Measurements from ENCODE around the gene PAX3. TPM values are rescaled to one million over a fixed set of nuclear protein-coding genes. Genes with fewer than 3 reads are reported as not detected.

PAX3 gene
- total RNA-seq, 1 donor from 2014 or later: 0.30 TPM

GRCh38 chr2:222283634-222284033 is 15.2 kb downstream of the PAX3 start:
- no peaks in the 10 kb centered on the region for H3K36me3 ChIP-seq
- intact Hi-C loops (cut with micrococcal nuclease): no loop called here
- no peak overlapping the region for H3K27ac ChIP-seq (replicated peaks)
- H3K9me3 ChIP-seq (replicated peaks): no peaks in the 10 kb centered on the region
- H3K4me1 ChIP-seq: no peaks in the 10 kb centered on the region
- no peak overlapping the region for H3K4me3 ChIP-seq
- no peak for TF ChIP-seq CTCF (IDR thresholded peaks at IDR 0.05; ENCODE audit: borderline replicate concordance)
- DNase-seq: no peak
- peaks cover 96% of the 10 kb centered on the region for H3K27me3 ChIP-seq (ENCODE audit: low read depth)

GRCh38 chr2:222281506-222281905 is 17.3 kb downstream of the PAX3 start:
- Histone ChIP-seq H3K27ac (replicated peaks) (no peak overlapping the region), H3K4me1 (no peaks in the 10 kb centered on the region), H3K9me3 (replicated peaks) (no peaks in the 10 kb centered on the region), H3K36me3 (no peaks in the 10 kb centered on the region), H3K4me3 (no peak overlapping the region), H3K27me3 (ENCODE audit: low read depth) (peaks cover 96% of the 10 kb centered on the region)
- no peak for TF ChIP-seq CTCF (IDR thresholded peaks at IDR 0.05; ENCODE audit: borderline replicate concordance)
- intact Hi-C loops (cut with micrococcal nuclease): no loop called here
- no peak for DNase-seq

GRCh38 chr2:222280795-222281194 is 18.0 kb downstream of the PAX3 start:
- Histone ChIP-seq H3K4me1 (no peaks in the 10 kb centered on the region), H3K27me3 (ENCODE audit: low read depth) (peaks cover 96% of the 10 kb centered on the region), H3K36me3 (no peaks in the 10 kb centered on the region), H3K4me3 (no peak overlapping the region), H3K9me3 (replicated peaks) (no peaks in the 10 kb centered on the region), H3K27ac (replicated peaks) (no peak overlapping the region)
- DNase-seq: no peak
- TF ChIP-seq CTCF (IDR thresholded peaks at IDR 0.05; ENCODE audit: borderline replicate concordance): no peak
- intact Hi-C loops (cut with micrococcal nuclease): no loop called here

- H3K27ac ChIP-seq (replicated peaks): no peak overlapping the region
- no peaks in the 10 kb centered on the region for H3K36me3 ChIP-seq
- H3K9me3 ChIP-seq (replicated peaks): no peaks in the 10 kb centered on the region
- no peak for TF ChIP-seq CTCF (IDR thresholded peaks at IDR 0.05; ENCODE audit: borderline replicate concordance)
- intact Hi-C loops (cut with micrococcal nuclease): no loop called here
- no peak overlapping the region for H3K4me3 ChIP-seq
- no peak for DNase-seq
- H3K27me3 ChIP-seq (ENCODE audit: low read depth): peaks cover 97% of the 10 kb centered on the region
- no peaks in the 10 kb centered on the region for H3K4me1 ChIP-seq
Measured at GRCh38 chr2:222272446-222273015, 26.3 kb downstream of the PAX3 start.

GRCh38 chr2:222271854-222272253 is 26.9 kb downstream of the PAX3 start:
- TF ChIP-seq CTCF (IDR thresholded peaks at IDR 0.05; ENCODE audit: borderline replicate concordance): no peak
- Histone ChIP-seq H3K27me3 (ENCODE audit: low read depth) (peaks cover 96% of the 10 kb centered on the region), H3K27ac (replicated peaks) (no peak overlapping the region), H3K4me3 (no peak overlapping the region), H3K4me1 (no peaks in the 10 kb centered on the region), H3K36me3 (no peaks in the 10 kb centered on the region), H3K9me3 (replicated peaks) (no peaks in the 10 kb centered on the region)
- DNase-seq: no peak
- intact Hi-C loops (cut with micrococcal nuclease): no loop called here
